GM12878 (cell line): ENCODE results near the gene RUNX3. TPM values are rescaled to one million over a fixed set of nuclear protein-coding genes. Genes with fewer than 3 reads are reported as not detected.
A peak's percentile ranks its signal among the peaks of the same experiment; 100 is the strongest.

Experiments used
- ATF3 ChIP-seq: IDR thresholded peaks from 2 replicates; pipeline ENCODE4 v1.6.1; 2011; ENCODE audit warnings: low read depth, mild to moderate bottlenecking, low read length, moderate library complexity, borderline replicate concordance; ENCODE audit errors: extremely low read depth
- CTCF ChIP-seq, 3 experiments: IDR thresholded peaks in 2 of 3; conservative IDR thresholded peaks in 1 of 3; 2 replicates each; pipeline ENCODE4 v1.5.1; 2011; ENCODE audit warnings: low read depth in 3 of 3, low read length in 3 of 3, mild to moderate bottlenecking in 3 of 3, control low read depth in 2 of 3, moderate library complexity in 2 of 3, inconsistent platforms in 1 of 3, mixed read lengths in 1 of 3; ENCODE audit not compliant: control insufficient read depth in 2 of 3, insufficient read depth in 1 of 3; ENCODE audit errors: extremely low read depth in 1 of 3
- CUX1 ChIP-seq: IDR thresholded peaks from 2 replicates; pipeline ENCODE4 v1.6.1; 2012; ENCODE audit warnings: improper control_type of control experiment, low read depth, low read length; ENCODE audit not compliant: insufficient replicate concordance
- EP300 ChIP-seq, 2 experiments: fragments of 150-350 bp in 1 of 2; IDR thresholded peaks; 2 replicates each; pipeline ENCODE4 v1.6.1; 2011 to 2012; ENCODE audit warnings: low read depth in 2 of 2, low read length in 2 of 2, borderline replicate concordance in 1 of 2, improper control_type of control experiment in 1 of 2, inconsistent platforms in 1 of 2; ENCODE audit not compliant: control insufficient read depth in 1 of 2
- FOXK2 ChIP-seq: fragments of 450-650 bp; IDR thresholded peaks from 2 replicates; pipeline ENCODE4 v1.6.1; 2017; ENCODE audit warnings: mild to moderate bottlenecking, moderate library complexity
- FOXM1 ChIP-seq: IDR thresholded peaks from 2 replicates; pipeline ENCODE4 v1.6.1; 2012; ENCODE audit warnings: low read depth, mild to moderate bottlenecking, inconsistent platforms, low read length, moderate library complexity
- GATAD2B ChIP-seq: fragments of 450-650 bp; conservative IDR thresholded peaks from 2 replicates; pipeline ENCODE4 v1.6.1; 2017; ENCODE audit warnings: low read depth, mild to moderate bottlenecking, moderate library complexity
- HDGF ChIP-seq: fragments of 450-650 bp; IDR thresholded peaks from 2 replicates; pipeline ENCODE4 v1.6.1; 2016; ENCODE audit warnings: antibody characterized with exemption
- IKZF2 ChIP-seq, 2 experiments: fragments of 450-650 bp; IDR thresholded peaks; 2 replicates each; pipeline ENCODE4 v1.6.1; 2017; ENCODE audit warnings: mild to moderate bottlenecking in 2 of 2, moderate library complexity in 2 of 2
- IRF4 ChIP-seq: IDR thresholded peaks from 2 replicates; pipeline ENCODE4 v1.6.1; 2011; ENCODE audit warnings: low read depth, low read length
- NBN ChIP-seq: fragments of 450-650 bp; IDR thresholded peaks from 2 replicates; pipeline ENCODE4 v1.6.1; 2016
- NR2C1 ChIP-seq: fragments of 450-650 bp; IDR thresholded peaks from 2 replicates; pipeline ENCODE4 v1.6.1; 2017; ENCODE audit warnings: antibody characterized with exemption, mild to moderate bottlenecking, moderate library complexity
- NR2C2 ChIP-seq: IDR thresholded peaks from 2 replicates; pipeline ENCODE4 v1.6.1; 2011; ENCODE audit warnings: borderline replicate concordance, low read depth; ENCODE audit not compliant: control insufficient read depth, insufficient read length
- PML ChIP-seq: IDR thresholded peaks from 2 replicates; pipeline ENCODE4 v1.6.1; 2012; ENCODE audit warnings: low read length, inconsistent platforms
- POLR2AphosphoS5 ChIP-seq: IDR thresholded peaks from 2 replicates; pipeline ENCODE4 v1.6.1; 2011; ENCODE audit warnings: mild to moderate bottlenecking, low read length, inconsistent platforms
- RB1 ChIP-seq: fragments of 450-650 bp; formaldehyde crosslinking; IDR thresholded peaks from 2 replicates; pipeline ENCODE4 v1.6.1; 2017; ENCODE audit warnings: mild to moderate bottlenecking, borderline replicate concordance
- RBBP5 ChIP-seq: fragments of 200-600 bp; sonication (generic); conservative IDR thresholded peaks from 2 replicates; pipeline ENCODE4 v1.6.1; 2016
- RELA ChIP-seq: fragments of 450-650 bp; IDR thresholded peaks from 2 replicates; pipeline ENCODE4 v1.8.0; 2014; ENCODE audit warnings: borderline replicate concordance; ENCODE audit not compliant: partially characterized antibody
- RUNX3 ChIP-seq: IDR thresholded peaks from 2 replicates; pipeline ENCODE4 v1.6.1; 2012; ENCODE audit warnings: low read length, inconsistent platforms
- SIN3A ChIP-seq: IDR thresholded peaks from 2 replicates; pipeline ENCODE4 v1.6.1; 2012; ENCODE audit warnings: low read depth, low read length, improper control_type of control experiment
- SP1 ChIP-seq: IDR thresholded peaks from one replicate; pipeline ENCODE4 v1.6.1; 2011; ENCODE audit warnings: low read depth, low read length
- SPI1 ChIP-seq: IDR thresholded peaks from 2 replicates; pipeline ENCODE4 v1.6.1; 2011; ENCODE audit warnings: low read depth, mild to moderate bottlenecking, low read length, moderate library complexity, borderline replicate concordance; ENCODE audit not compliant: insufficient read depth
- SREBF1 ChIP-seq: IDR thresholded peaks from 2 replicates; pipeline ENCODE4 v1.6.1; 2012; ENCODE audit warnings: mild to moderate bottlenecking, low read length
- STAT1 ChIP-seq: fragments of 450-650 bp; conservative IDR thresholded peaks from 2 replicates; pipeline ENCODE4 v1.6.1; 2014; ENCODE audit warnings: antibody characterized with exemption, mild to moderate bottlenecking
- TCF7 ChIP-seq: IDR thresholded peaks from 2 replicates; pipeline ENCODE4 v1.6.1; 2014; ENCODE audit warnings: antibody characterized with exemption, borderline replicate concordance
- polyA plus RNA-seq, 11 experiments: library from polyadenylated mRNA; depleted of rRNA in 4 of 11; unstranded in 6 of 11; stranded (reverse) in 5 of 11; fragments of >200 nt; fragmentation: Nextera tagmentation in 4 of 11; fragmentation: Illumina TruSeq in 1 of 11; extraction: Ambion mirVana in 4 of 11; extraction: Trizol in 1 of 11; gene quantifications; 1 replicate in 1 of 11; 2 replicates in 10 of 11; pipeline versions ENCODE4 v1.2.1 to v1.2.3, GENCODE V29; 2011 to 2016; ENCODE audit warnings: inconsistent platforms in 2 of 11, missing spikeins in 2 of 11, low read depth in 1 of 11
- total RNA-seq, 4 experiments: library from RNA; depleted of rRNA in 3 of 4; stranded (reverse); fragments of >200 nt in 3 of 4; fragmentation: Illumina TruSeq in 1 of 4; extraction: Trizol in 1 of 4; gene quantifications; 2 replicates each; pipeline versions ENCODE4 v1.2.1 to v1.2.3, GENCODE V29; 2013 to 2021

The RUNX3 gene
- total and polyA plus RNA-seq, 10 of the 15 experiments (the other 5 are each of a cell fraction or from before 2014, with no cell fraction given): 19.0 to 151 (median 31.4) TPM

GRCh38 chr1:24934310-24935195 lies 4.5 kb upstream of the RUNX3 start (continued):
- TF ChIP-seq IRF4 (no peak), RUNX3 (peak; percentile 57), NR2C2 (no peak), STAT1 (no peak), HDGF (no peak), NBN (no peak), RBBP5 (no peak), RB1 (no peak), SREBF1 (no peak), SIN3A (no peak), RELA (no peak), POLR2AphosphoS5 (peak; percentile 56; the same call in 1 of the 2 replicates), FOXM1 (no peak), FOXK2 (no peak), EP300 (IDR thresholded peaks at IDR 0.05; ENCODE audit: borderline replicate concordance in 1 of 2, control insufficient read depth in 1 of 2, low read depth in 2 of 2, low read length in 2 of 2) (no peak), PML (0 out of 2 replicates have a peak, but pooled peaks have one; percentile 35), SP1 (no peak), TCF7 (no peak), GATAD2B (no peak), SPI1 (no peak), ATF3 (no peak), CUX1 (no peak), IKZF2 (IDR thresholded peaks at IDR 0.05) (peak in 1 of 2 experiments; percentile 30; a peak in 1 of 4 replicates), CTCF (IDR thresholded peaks at IDR 0.05 in 2 of 3, conservative IDR thresholded peaks at IDR 0.05 in 1 of 3; ENCODE audit: control insufficient read depth in 2 of 3, extremely low read depth in 1 of 3, insufficient read depth in 1 of 3, low read depth in 3 of 3, low read length in 3 of 3) (peak in 1 of 3 experiments; percentile 1; a peak in 1 of 6 replicates), NR2C1 (no peak)
